ENCODE results near the gene TBC1D5. TPM values are rescaled to one million over a fixed set of nuclear protein-coding genes. Genes with fewer than 3 reads are reported as not detected.
A peak's percentile ranks its signal among the peaks of the same experiment; 100 is the strongest.
"Not testable (repeated sequence)": the region's sequence is repeated elsewhere in the genome, so short reads cannot be mapped to it uniquely, and the experiment has no call there.

TBC1D5 gene
- total RNA-seq, 1 experiment from 2014 or later: 30.4 TPM

DNA sequence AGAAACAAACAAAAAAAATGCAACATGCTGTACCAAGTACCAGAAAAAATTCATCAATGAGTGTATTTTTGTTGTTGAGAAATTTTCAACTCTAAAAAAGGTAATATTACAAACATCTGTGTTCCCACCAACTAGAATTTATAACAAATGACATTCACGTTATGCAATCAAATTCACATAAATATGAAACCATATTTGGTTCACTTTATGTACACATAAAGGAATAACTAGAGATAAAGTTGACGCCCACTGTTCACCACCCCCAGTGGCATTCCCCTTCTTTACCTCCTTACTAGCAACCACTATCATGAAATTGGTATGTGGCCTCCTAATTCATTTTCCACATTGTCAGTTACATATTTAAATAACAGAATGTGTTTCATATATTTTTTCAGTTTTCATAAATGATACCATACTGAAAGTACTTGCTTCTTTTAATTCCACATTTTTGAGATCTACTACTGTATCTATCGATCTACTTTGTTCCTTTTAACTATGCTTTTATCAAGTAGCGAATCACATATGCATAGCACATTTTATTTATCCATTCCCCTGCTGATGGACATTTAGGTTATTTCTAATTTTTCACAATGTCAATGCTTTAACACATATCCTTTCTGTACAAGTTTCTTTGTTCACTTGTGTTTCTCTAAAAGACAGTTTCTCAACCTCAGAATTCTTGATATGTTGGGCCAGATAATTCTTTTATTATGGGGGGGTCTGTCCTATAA is 34.5 kb downstream of the TBC1D5 start:
- Histone ChIP-seq H3K4me1 (ENCODE audit: control insufficient read depth, insufficient read depth, low read length) (no peaks in the 10 kb centered on the region), H3K4me3 (ENCODE audit: low read depth in 2 of 2, low read length in 2 of 2) (no peak overlapping the region), H3K27ac (ENCODE audit: low read length) (no peak overlapping the region), H3K36me3 (ENCODE audit: control insufficient read depth, insufficient read depth, low read length) (no peaks in the 10 kb centered on the region), H3K27me3 (ENCODE audit: control insufficient read depth, insufficient read depth, low read length) (no peaks in the 10 kb centered on the region), H3K9me3 (ENCODE audit: control insufficient read depth, insufficient read depth, low read depth, low read length) (no peaks in the 10 kb centered on the region)
- ATAC-seq (no peak), DNase-seq (ENCODE audit: low read depth, low spot score) (no peak)
- TF ChIP-seq POLR2AphosphoS5 (IDR thresholded peaks at IDR 0.05; ENCODE audit: low read depth, low read length) (no peak), SIN3A (IDR thresholded peaks at IDR 0.05; ENCODE audit: borderline replicate concordance, insufficient read depth, low read depth, low read length) (no peak), TCF7L2 (IDR thresholded peaks at IDR 0.05; ENCODE audit: low read depth, low read length) (no peak)
- TF ChIP-seq, protein P1, sequence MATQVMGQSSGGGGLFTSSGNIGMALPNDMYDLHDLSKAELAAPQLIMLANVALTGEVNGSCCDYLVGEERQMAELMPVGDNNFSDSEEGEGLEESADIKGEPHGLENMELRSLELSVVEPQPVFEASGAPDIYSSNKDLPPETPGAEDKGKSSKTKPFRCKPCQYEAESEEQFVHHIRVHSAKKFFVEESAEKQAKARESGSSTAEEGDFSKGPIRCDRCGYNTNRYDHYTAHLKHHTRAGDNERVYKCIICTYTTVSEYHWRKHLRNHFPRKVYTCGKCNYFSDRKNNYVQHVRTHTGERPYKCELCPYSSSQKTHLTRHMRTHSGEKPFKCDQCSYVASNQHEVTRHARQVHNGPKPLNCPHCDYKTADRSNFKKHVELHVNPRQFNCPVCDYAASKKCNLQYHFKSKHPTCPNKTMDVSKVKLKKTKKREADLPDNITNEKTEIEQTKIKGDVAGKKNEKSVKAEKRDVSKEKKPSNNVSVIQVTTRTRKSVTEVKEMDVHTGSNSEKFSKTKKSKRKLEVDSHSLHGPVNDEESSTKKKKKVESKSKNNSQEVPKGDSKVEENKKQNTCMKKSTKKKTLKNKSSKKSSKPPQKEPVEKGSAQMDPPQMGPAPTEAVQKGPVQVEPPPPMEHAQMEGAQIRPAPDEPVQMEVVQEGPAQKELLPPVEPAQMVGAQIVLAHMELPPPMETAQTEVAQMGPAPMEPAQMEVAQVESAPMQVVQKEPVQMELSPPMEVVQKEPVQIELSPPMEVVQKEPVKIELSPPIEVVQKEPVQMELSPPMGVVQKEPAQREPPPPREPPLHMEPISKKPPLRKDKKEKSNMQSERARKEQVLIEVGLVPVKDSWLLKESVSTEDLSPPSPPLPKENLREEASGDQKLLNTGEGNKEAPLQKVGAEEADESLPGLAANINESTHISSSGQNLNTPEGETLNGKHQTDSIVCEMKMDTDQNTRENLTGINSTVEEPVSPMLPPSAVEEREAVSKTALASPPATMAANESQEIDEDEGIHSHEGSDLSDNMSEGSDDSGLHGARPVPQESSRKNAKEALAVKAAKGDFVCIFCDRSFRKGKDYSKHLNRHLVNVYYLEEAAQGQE (IDR thresholded peaks at IDR 0.05; ENCODE audit: insufficient read depth in 1 of 2, low read depth in 2 of 2, low read length in 1 of 2): no peak
- TF ChIP-seq, protein P2, sequence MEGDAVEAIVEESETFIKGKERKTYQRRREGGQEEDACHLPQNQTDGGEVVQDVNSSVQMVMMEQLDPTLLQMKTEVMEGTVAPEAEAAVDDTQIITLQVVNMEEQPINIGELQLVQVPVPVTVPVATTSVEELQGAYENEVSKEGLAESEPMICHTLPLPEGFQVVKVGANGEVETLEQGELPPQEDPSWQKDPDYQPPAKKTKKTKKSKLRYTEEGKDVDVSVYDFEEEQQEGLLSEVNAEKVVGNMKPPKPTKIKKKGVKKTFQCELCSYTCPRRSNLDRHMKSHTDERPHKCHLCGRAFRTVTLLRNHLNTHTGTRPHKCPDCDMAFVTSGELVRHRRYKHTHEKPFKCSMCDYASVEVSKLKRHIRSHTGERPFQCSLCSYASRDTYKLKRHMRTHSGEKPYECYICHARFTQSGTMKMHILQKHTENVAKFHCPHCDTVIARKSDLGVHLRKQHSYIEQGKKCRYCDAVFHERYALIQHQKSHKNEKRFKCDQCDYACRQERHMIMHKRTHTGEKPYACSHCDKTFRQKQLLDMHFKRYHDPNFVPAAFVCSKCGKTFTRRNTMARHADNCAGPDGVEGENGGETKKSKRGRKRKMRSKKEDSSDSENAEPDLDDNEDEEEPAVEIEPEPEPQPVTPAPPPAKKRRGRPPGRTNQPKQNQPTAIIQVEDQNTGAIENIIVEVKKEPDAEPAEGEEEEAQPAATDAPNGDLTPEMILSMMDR (IDR thresholded peaks at IDR 0.05): no peak
- BruUV-seq (replicated peaks): no TSS peak
- ChIA-PET CTCF (no interaction called here), POLR2A (no interaction called here)
- intact Hi-C loops (cut with micrococcal nuclease; ENCODE audit: unreplicated experiment): no loop called here
- in situ Hi-C loops (cut with HindIII; ENCODE audit: low pct_unique_long_range_greater_than_20kb, low sequenced_read_pairs): no loop called here

- H3K27me3 ChIP-seq (ENCODE audit: control insufficient read depth, insufficient read depth, low read length); in situ Hi-C loops (cut with HindIII; ENCODE audit: low pct_unique_long_range_greater_than_20kb, low sequenced_read_pairs); H3K4me1 ChIP-seq (ENCODE audit: control insufficient read depth, insufficient read depth, low read length); ATAC-seq; BruUV-seq (replicated peaks); POLR2A ChIA-PET; DNase-seq (ENCODE audit: low read depth, low spot score); H3K36me3 ChIP-seq (ENCODE audit: control insufficient read depth, insufficient read depth, low read length); H3K9me3 ChIP-seq (ENCODE audit: control insufficient read depth, insufficient read depth, low read depth, low read length); intact Hi-C loops (cut with micrococcal nuclease; ENCODE audit: unreplicated experiment); H3K4me3 ChIP-seq (ENCODE audit: low read depth in 2 of 2, low read length in 2 of 2); CTCF ChIA-PET; H3K27ac ChIP-seq (ENCODE audit: low read length): not testable (repeated sequence)
Measured at GRCh38 chr3:17705991-17706390, 36.4 kb downstream of the TBC1D5 start.

- DNase-seq (ENCODE audit: low read depth, low spot score); H3K27me3 ChIP-seq (ENCODE audit: control insufficient read depth, insufficient read depth, low read length); H3K27ac ChIP-seq (ENCODE audit: low read length); H3K9me3 ChIP-seq (ENCODE audit: control insufficient read depth, insufficient read depth, low read depth, low read length); H3K4me1 ChIP-seq (ENCODE audit: control insufficient read depth, insufficient read depth, low read length); H3K4me3 ChIP-seq (ENCODE audit: low read depth in 2 of 2, low read length in 2 of 2); CTCF ChIA-PET; ATAC-seq; POLR2A ChIA-PET; in situ Hi-C loops (cut with HindIII; ENCODE audit: low pct_unique_long_range_greater_than_20kb, low sequenced_read_pairs); intact Hi-C loops (cut with micrococcal nuclease; ENCODE audit: unreplicated experiment); H3K36me3 ChIP-seq (ENCODE audit: control insufficient read depth, insufficient read depth, low read length); BruUV-seq (replicated peaks): not testable (repeated sequence)
Measured at GRCh38 chr3:17699815-17700214, 42.6 kb downstream of the TBC1D5 start.

- H3K27me3 ChIP-seq (ENCODE audit: control insufficient read depth, insufficient read depth, low read length); H3K9me3 ChIP-seq (ENCODE audit: control insufficient read depth, insufficient read depth, low read depth, low read length); ATAC-seq; in situ Hi-C loops (cut with HindIII; ENCODE audit: low pct_unique_long_range_greater_than_20kb, low sequenced_read_pairs); POLR2A ChIA-PET; intact Hi-C loops (cut with micrococcal nuclease; ENCODE audit: unreplicated experiment); CTCF ChIA-PET; H3K4me1 ChIP-seq (ENCODE audit: control insufficient read depth, insufficient read depth, low read length); H3K36me3 ChIP-seq (ENCODE audit: control insufficient read depth, insufficient read depth, low read length); DNase-seq (ENCODE audit: low read depth, low spot score); BruUV-seq (replicated peaks); H3K4me3 ChIP-seq (ENCODE audit: low read depth in 2 of 2, low read length in 2 of 2); H3K27ac ChIP-seq (ENCODE audit: low read length): not testable (repeated sequence)
Measured at GRCh38 chr3:17695665-17696064, 46.8 kb downstream of the TBC1D5 start.

DNA sequence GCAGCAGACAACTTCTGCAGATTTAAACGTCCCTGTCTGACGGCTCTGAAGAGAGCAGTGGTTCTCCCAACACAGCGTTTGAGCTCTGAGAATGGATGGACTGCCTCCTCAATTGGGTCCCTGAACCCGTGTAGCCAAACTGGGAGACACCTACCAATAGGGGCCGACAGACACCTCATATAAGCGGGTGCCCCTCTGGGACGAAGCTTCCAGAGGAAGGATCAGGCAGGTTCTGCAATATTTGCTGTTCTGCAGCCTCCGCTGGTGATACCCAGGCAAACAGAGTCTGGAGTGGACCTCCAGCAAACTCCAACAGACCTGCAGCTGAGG is 48.8 kb downstream of the TBC1D5 start:
- ATAC-seq; H3K9me3 ChIP-seq (ENCODE audit: control insufficient read depth, insufficient read depth, low read depth, low read length); H3K27me3 ChIP-seq (ENCODE audit: control insufficient read depth, insufficient read depth, low read length); intact Hi-C loops (cut with micrococcal nuclease; ENCODE audit: unreplicated experiment); DNase-seq (ENCODE audit: low read depth, low spot score); in situ Hi-C loops (cut with HindIII; ENCODE audit: low pct_unique_long_range_greater_than_20kb, low sequenced_read_pairs); POLR2A ChIA-PET; CTCF ChIA-PET; H3K27ac ChIP-seq (ENCODE audit: low read length); H3K36me3 ChIP-seq (ENCODE audit: control insufficient read depth, insufficient read depth, low read length); BruUV-seq (replicated peaks); H3K4me1 ChIP-seq (ENCODE audit: control insufficient read depth, insufficient read depth, low read length): not testable (repeated sequence)
- H3K4me3 ChIP-seq (ENCODE audit: low read depth in 2 of 2, low read length in 2 of 2): peak overlapping the region; percentile 8 to 37; a peak in 3 of 4 replicates

Data from Panc1 (cell line).